HG03159 (cell line): ENCODE results near the gene MAP3K2.
A peak's percentile ranks its signal among the peaks of the same experiment; 100 is the strongest.

ENCODE experiments used
- ATAC-seq: cut with Tn5 transposase; IDR thresholded peaks from one replicate; pipeline ENCODE4 v1.9.1; 2021; ENCODE audit warnings: mild to moderate bottlenecking, moderate library complexity; ENCODE audit not compliant: unreplicated experiment

Gene MAP3K2

DNA sequence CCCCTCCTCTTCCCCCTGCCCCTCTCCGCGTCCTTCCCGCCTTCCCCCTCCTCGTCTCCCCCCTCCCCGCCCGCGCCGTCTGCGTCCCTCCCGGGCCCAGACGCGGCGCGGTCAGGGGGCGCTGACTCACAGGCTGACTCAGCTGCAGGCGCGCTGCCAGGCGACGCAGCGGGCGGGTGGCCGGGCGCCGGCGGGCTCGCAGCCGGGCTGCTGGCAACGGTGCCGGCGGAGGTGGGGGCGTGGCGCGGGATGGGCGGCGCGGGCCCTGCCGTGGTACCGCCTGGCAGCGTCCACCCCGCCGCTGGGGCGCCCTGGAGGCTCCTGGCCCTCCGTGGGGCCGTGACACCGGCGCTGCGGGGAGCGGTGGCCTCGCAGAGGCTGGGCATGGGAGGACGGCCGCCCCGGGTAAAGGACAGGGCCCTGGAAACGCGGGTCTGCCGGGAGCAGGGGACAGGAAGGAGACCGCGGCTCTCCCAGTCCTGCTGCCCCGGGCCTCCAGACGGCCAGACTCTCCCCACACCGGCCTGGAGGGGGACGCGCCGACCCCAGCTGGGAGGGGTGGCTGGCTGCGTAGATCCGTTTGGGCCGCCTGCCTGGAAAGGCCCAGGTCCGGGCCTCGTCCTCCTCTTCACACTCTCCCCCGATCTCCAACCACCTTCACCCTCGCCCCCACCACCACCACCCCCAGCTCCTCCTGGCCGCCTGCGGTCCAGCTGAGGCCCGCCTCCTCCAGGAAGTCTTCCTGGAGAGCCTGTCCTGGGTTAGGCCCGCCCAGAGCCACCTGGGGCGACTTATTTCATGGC lies 20.4 kb upstream of the MAP3K2 start:
- peak; percentile 68 for ATAC-seq

DNA sequence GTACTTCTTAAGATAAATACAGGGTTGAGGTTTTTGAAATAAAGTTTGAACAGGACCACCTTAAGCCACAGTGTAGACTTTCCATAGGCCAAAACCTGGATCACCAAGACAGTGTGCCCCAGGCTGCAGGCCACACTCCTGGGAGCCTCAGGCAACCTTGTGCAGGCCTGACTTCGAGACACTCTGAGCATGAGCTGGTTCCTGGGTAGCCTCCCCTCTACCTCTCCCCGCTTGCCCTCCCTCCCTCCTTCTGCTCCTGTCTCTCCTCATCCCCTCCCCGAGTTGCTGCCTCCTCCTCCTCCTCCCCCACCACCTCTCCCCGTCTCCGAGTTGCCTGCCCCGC lies 19.9 kb upstream of the MAP3K2 start:
- peak; percentile 14 for ATAC-seq

DNA sequence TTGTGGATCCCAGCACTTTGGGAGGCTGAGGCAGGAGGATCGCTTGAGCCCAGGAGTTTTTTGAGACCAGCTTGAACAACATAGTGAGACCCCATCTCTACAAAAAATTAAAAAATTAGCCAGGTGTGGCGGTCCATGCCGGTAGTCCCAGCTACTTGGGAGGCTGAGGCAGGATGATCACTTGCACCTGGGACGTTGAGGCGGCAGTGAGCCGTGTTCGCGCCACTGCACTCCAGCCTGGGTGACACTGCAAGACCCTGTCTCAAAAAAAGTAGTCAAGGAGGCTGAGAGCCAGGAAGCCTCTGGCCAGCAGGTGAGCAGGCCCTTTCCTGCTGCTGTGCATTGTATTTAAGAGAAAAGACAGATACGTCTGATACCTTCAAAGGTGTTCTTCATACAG lies 19.3 kb upstream of the MAP3K2 start:
- no peak for ATAC-seq

DNA sequence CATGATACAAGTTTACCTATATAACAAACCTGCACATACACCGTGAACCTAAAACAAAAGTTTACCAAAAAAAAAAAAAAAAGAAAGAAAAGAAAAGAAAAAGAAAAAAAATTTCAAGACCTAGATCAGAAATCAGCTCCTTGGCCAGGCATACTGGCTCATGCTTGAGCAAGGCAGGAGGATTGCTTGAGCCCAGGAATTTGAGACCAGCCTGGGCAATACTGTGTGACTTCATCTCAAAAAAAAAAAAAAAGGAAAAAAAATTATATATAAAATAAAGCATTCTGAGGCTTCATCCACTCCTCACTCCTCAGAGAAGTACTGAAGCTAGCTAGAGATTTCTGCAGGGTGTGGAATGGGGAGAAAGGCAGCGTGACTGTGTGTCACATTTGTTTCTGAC lies 18.7 kb upstream of the MAP3K2 start:
- ATAC-seq: no peak

GRCh38 chr2:127405255-127405610 lies 17.5 kb upstream of the MAP3K2 start:
- ATAC-seq: no peak

GRCh38 chr2:127404466-127405254 lies 16.9 kb upstream of the MAP3K2 start:
- ATAC-seq: no peak

DNA sequence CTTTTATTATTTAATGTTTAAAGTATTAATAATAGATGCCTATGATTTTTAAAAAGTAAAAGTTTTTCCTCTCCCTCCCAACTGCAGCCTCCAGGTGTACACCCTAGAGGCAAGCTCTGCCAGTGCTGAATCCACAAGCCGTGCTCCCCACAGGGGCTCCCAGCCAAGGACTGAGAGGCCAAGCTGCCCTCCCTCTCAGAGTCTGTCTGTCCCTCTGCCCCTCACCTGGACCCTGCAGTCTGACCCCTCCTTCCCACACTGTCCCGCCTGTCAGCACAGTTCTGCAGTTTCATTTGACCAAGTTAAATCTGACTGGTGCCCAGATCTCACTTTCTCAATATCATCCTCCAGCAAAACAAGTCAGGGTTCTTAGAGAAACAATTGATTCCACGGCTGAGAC lies 15.7 kb upstream of the MAP3K2 start:
- ATAC-seq: no peak

GRCh38 chr2:127401757-127402695 lies 14.3 kb upstream of the MAP3K2 start:
- no peak for ATAC-seq

GRCh38 chr2:127400897-127401756 lies 13.4 kb upstream of the MAP3K2 start:
- no peak for ATAC-seq

GRCh38 chr2:127400533-127400896 lies 12.7 kb upstream of the MAP3K2 start:
- ATAC-seq: no peak

DNA sequence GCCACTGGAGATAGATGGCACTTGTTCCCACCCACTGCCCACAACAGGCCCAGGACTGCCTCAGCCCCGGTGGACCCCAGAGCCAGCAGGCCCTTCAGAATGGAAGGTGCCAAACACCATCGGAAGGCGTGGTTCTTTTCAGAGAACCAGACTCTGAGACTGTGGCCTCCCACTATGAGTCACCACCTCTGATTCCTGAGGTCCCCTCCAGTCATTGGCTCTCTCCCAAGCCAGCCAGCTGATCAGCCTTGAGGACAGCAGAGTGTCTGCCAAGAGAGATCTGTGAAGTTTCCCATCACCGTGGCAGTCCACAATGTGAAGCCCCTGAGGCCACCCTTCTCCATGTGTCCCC lies 10.4 kb upstream of the MAP3K2 start:
- ATAC-seq: peak; percentile 83

DNA sequence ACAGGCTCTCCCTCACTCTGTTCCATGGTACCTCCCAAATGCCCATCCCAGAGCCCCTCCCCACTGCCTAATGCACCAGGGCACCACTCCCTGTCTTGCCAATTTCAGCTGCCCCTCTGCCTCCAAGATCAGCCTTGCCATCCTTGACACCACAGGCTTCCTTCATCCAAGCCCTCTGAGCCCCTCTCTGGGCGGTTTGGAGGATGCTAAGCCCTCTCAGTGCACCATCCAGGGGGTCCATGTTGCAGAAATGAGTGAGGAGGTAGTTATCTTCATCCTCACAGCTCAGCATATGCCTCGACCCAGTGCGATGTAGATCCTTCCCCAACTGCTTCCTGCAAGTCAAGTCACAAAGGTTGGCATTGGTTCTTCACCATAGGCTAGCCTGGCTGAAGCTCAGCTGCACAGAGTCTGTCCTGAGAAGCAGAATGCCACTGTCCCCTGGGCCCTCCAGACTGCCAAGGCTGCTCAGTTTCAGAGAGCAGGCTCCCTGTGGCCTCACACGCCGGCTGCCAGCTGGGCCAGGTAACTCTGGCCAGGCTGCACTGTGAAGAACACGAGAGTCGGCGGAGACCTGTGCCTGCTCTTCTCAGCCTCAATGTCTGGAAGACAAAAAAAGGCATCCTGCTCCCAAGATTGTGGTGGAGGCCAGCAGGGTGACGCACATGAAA lies 9.9 kb upstream of the MAP3K2 start:
- ATAC-seq: no peak

GRCh38 chr2:127394492-127394891 lies 6.7 kb upstream of the MAP3K2 start:
- ATAC-seq: no peak

- ATAC-seq: no peak
Measured at GRCh38 chr2:127392828-127393578, 5.2 kb upstream of the MAP3K2 start.

- ATAC-seq: no peak
Measured at GRCh38 chr2:127392133-127392827, 4.5 kb upstream of the MAP3K2 start.

DNA sequence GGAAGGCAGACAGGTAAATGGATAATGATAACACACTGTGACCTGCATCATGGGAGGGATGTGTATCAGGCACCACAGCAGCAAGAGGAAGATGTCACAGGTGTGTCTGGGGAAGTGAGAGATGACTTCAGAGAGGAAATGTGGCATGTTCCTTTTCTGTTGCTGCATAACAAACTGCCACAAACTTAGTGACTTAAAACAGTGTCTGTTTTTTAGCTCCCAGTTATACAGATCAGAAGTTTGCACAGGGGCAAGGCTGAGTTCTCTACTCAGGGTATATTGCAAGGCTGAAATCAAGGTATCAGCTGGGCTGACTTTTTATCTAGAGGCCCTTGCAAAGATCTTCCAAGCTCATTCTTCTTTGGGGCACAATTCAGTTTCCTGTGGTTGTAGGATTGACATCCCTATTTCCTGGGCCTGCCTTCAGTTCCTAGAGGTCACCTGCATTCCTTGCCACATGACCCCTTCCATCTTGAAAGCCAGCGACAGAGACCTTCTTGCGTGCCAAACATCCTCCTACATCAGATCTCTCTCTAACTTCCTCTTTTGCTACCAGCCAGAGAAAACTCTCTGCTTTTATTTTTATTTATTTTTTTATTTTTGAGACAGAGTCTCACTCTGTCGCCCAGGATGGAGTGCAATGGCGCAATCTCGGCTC lies 2.1 kb upstream of the MAP3K2 start:
- ATAC-seq: no peak

DNA sequence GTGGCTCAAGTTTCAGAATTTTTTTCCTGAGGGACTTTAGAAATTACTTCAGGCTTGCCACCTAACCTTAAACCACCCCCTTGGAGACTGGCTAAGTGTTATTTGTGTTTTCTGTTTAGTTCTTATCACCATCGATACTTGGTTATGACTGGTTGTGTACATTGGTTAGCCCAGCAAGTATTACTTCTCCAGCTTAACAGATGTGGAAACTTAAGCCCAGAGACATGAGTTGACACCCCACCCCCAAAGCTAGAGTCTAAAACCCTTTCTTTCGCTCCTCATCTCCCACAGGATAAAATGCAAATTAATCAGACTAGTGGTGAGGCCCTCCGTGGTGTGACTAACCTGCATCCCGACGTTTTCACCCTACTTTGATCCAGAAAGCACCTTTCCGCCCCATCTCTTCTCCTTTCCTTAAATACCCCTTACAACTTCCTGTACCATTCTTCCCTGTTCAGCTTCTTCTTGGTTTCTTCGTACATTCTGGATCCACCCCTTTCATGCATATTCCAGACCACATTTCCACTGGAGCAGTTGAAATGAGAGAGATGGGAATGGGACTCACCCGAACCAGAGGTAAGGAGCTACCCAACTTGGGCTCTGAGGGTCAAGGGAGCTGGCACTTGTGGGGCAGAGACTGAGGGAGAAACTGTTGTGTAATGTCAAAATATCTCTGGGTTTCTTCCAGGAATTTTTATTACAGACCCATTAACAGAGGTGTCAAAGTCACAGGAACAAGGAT lies 819 bp upstream of the MAP3K2 start:
- peak; percentile 10 for ATAC-seq
